Brain microvascular endothelial cell (primary cell): ENCODE data around the gene TCFL5.
A peak's percentile ranks its signal among the peaks of the same experiment; 100 is the strongest.
"Not testable (repeated sequence)": the region's sequence is repeated elsewhere in the genome, so short reads cannot be mapped to it uniquely, and the experiment has no call there.

Experiments
- DNase-seq: peaks from one replicate; pipeline ENCODE4 v3.0.0-alpha.2; 2020
- H3K27ac ChIP-seq: fragments of 250-450 bp; sonication (Bioruptor Pico); 2 replicates; pipeline ENCODE4 v1.5.1; 2020; ENCODE audit warnings: mild to moderate bottlenecking, moderate library complexity
- H3K27me3 ChIP-seq: fragments of 250-450 bp; sonication (Bioruptor Pico); replicated peaks from 2 replicates; pipeline ENCODE4 v1.5.1; 2020; ENCODE audit warnings: mild to moderate bottlenecking
- H3K36me3 ChIP-seq: fragments of 250-450 bp; sonication (Bioruptor Pico); replicated peaks from 2 replicates; pipeline ENCODE4 v1.5.1; 2020; ENCODE audit warnings: mild to moderate bottlenecking
- H3K4me3 ChIP-seq: 2 replicates; pipeline ENCODE4 v1.5.1; 2011; ENCODE audit warnings: low read depth, mild to moderate bottlenecking, control low read depth, low read length, moderate library complexity
- CTCF ChIP-seq: IDR thresholded peaks from 2 replicates; pipeline ENCODE4 v1.5.1; 2011; ENCODE audit warnings: low read depth, mild to moderate bottlenecking, moderate library complexity, low read length, control low read depth, inconsistent platforms; ENCODE audit errors: missing control alignments
- in situ Hi-C: cut with HindIII; loops from 2 replicates; pipeline ENCODE4 v1.10.0; 2017; ENCODE audit warnings: low sequenced_read_pairs, low pct_ligation_motif_present

The TCFL5 gene

GRCh38 chr20:62854121-62854520 lies 7.5 kb downstream of the TCFL5 start:
- H3K36me3 ChIP-seq = peaks cover 27% of the 10 kb centered on the region

GRCh38 chr20:62853304-62853703 lies 8.3 kb downstream of the TCFL5 start:
- in situ Hi-C loops, H3K27ac ChIP-seq: not testable (repeated sequence)
- peaks cover 27% of the 10 kb centered on the region for H3K36me3 ChIP-seq

More at GRCh38 chr20:62854121-62854520, 7.5 kb downstream of the TCFL5 start:
- in situ Hi-C loops = no loop called here
- TF ChIP-seq CTCF = no peak
- Histone ChIP-seq H3K27me3 (no peaks in the 10 kb centered on the region), H3K4me3 (no peak overlapping the region), H3K27ac (no peak overlapping the region)
- DNase-seq = no peak

DNA sequence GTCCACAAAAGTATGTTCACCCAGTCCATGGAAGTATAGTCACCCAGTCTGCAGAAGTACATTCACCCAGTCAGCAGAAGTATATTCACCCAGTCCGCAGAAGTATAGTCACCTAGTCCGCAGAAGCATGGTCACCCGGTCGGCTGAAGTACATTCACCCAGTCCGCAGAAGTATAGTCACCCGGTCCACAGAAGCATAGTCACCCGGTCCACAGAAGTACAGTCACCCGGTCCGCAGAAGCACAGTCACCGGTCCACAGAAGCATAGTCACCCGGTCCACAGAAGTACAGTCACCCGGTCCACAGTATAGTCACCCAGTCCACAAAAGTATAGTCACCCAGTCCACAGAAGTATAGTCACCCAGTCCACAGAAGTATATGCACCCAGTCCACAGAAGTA lies 8.8 kb downstream of the TCFL5 start:
- H3K27me3 ChIP-seq = no peaks in the 10 kb centered on the region
- no peak overlapping the region for H3K4me3 ChIP-seq
- no peak for TF ChIP-seq CTCF
- no peak for DNase-seq
- in situ Hi-C loops = no loop called here
- H3K36me3 ChIP-seq = peaks cover 27% of the 10 kb centered on the region
- no peak overlapping the region for H3K27ac ChIP-seq

More at GRCh38 chr20:62853304-62853703, 8.3 kb downstream of the TCFL5 start:
- not testable (repeated sequence) for H3K4me3 ChIP-seq, H3K27me3 ChIP-seq, DNase-seq

- TF ChIP-seq CTCF = no peak
- H3K36me3 ChIP-seq = peaks cover 25% of the 10 kb centered on the region
- no peak overlapping the region for H3K4me3 ChIP-seq
- in situ Hi-C loops = no loop called here
- DNase-seq = no peak
- H3K27ac ChIP-seq = no peak overlapping the region
- H3K27me3 ChIP-seq = no peaks in the 10 kb centered on the region
These were observed 9.4 kb downstream of the TCFL5 start for GRCh38 chr20:62852196-62852595.

- Histone ChIP-seq H3K27me3 (no peaks in the 10 kb centered on the region), H3K4me3 (no peak overlapping the region), H3K27ac (no peak overlapping the region), H3K36me3 (peaks cover 15% of the 10 kb centered on the region)
- DNase-seq = no peak
- in situ Hi-C loops = no loop called here
- TF ChIP-seq CTCF = peak; percentile 10
These were observed 11.2 kb downstream of the TCFL5 start for GRCh38 chr20:62850333-62850974.

- H3K36me3 ChIP-seq = peaks cover 8% of the 10 kb centered on the region
- H3K27me3 ChIP-seq = no peaks in the 10 kb centered on the region
- no peak overlapping the region for H3K4me3 ChIP-seq
- no peak overlapping the region for H3K27ac ChIP-seq
- TF ChIP-seq CTCF = no peak
- DNase-seq = no peak
- in situ Hi-C loops = no loop called here
These were observed 12.2 kb downstream of the TCFL5 start for GRCh38 chr20:62849431-62849830.

DNA sequence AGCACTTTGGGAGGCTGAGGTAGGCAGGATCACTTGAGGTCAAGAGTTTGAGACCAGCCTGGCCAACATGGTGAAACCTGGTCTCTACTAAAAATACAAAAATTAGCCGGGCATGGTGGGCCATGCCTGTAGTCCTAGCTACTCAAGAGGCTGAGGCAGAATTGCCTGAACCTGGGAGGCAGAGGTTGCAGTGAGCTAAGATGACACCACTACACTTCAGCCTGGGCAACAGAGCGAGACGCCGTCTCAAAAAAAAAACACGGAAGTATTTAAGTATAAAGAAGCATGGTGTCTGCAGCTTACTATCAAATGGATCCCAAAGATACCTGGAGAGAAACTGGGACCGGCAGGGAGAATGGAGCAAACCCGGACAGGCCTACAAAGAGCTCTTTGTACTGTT lies 12.7 kb downstream of the TCFL5 start:
- H3K27me3 ChIP-seq, H3K4me3 ChIP-seq, H3K27ac ChIP-seq, H3K36me3 ChIP-seq, in situ Hi-C loops, DNase-seq: not testable (repeated sequence)
